SK-N-SH (cell line): Measurements from ENCODE around the gene PCNX4. TPM values are rescaled to one million over a fixed set of nuclear protein-coding genes. Genes with fewer than 3 reads are reported as not detected.

Source experiments
- CTCF ChIA-PET: fragments of 300-600, 350-600 bp; formaldehyde crosslinking; extraction: SDS; loops from one replicate; lab custom pipeline; 2021; lab: Yijun Ruan, JAX
- POLR2A ChIA-PET: fragments of 350-600 bp; sonication (Branson Sonifier 250); formaldehyde crosslinking; extraction: SDS; loops from one replicate; lab custom pipeline; 2020; ENCODE audit warnings: antibody characterized with exemption, inconsistent platforms; lab: Yijun Ruan, JAX
- DNase-seq: peaks from one replicate; pipeline ENCODE4 v3.0.0; 2012
- H2AFZ ChIP-seq: fragments of 200-600 bp; sonication (generic); 2 replicates; pipeline ENCODE4 v1.8.1; 2016; ENCODE audit warnings: antibody characterized with exemption, mild to moderate bottlenecking, low read depth
- H3F3A ChIP-seq: fragments of 200-600 bp; sonication (generic); replicated peaks from 2 replicates; pipeline ENCODE3; 2016; ENCODE audit warnings: antibody characterized with exemption, mild to moderate bottlenecking; ENCODE audit not compliant: insufficient read depth
- H3K27ac ChIP-seq, 2 experiments: fragments of 200-500 bp in 1 of 2; fragments of 200-600 bp in 1 of 2; sonication (Bioruptor generic) in 1 of 2; sonication (generic), shearing (Covaris generic) in 1 of 2; 2 replicates each; pipeline versions ENCODE4 v1.5.1 to v1.6.1; 2014 to 2016; ENCODE audit warnings: low read depth in 2 of 2, inconsistent platforms in 1 of 2, low read length in 1 of 2, mild to moderate bottlenecking in 1 of 2, mixed read lengths in 1 of 2
- H3K27me3 ChIP-seq: fragments of 200-600 bp; sonication (generic), shearing (Covaris generic); 2 replicates; pipeline ENCODE4 v1.6.1; 2016; ENCODE audit warnings: mixed run types; ENCODE audit not compliant: insufficient read depth
- H3K36me3 ChIP-seq, 2 experiments: fragments of 200-500 bp in 1 of 2; fragments of 200-600 bp in 1 of 2; sonication (Bioruptor generic) in 1 of 2; sonication (generic) in 1 of 2; replicated peaks in 1 of 2; 2 replicates each; pipeline versions ENCODE3 to v1.5.1; 2014 to 2016; ENCODE audit warnings: low read length in 1 of 2, mild to moderate bottlenecking in 1 of 2; ENCODE audit not compliant: insufficient read depth in 2 of 2, control insufficient read depth in 1 of 2
- H3K4me1 ChIP-seq, 2 experiments: fragments of 200-500 bp in 1 of 2; fragments of 200-600 bp in 1 of 2; sonication (Bioruptor generic) in 1 of 2; sonication (generic), shearing (Covaris generic) in 1 of 2; 2 replicates each; pipeline versions ENCODE4 v1.5.1 to v1.6.1; 2014 to 2016; ENCODE audit warnings: low read depth in 1 of 2, low read length in 1 of 2, mixed run types in 1 of 2; ENCODE audit not compliant: insufficient read depth in 2 of 2, control insufficient read depth in 1 of 2
- H3K4me2 ChIP-seq: fragments of 200-600 bp; sonication (generic), shearing (Covaris generic); 2 replicates; pipeline ENCODE4 v1.6.1; 2017; ENCODE audit warnings: mixed run types
- H3K4me3 ChIP-seq, 2 experiments: fragments of 200-500 bp in 1 of 2; fragments of 200-600 bp in 1 of 2; sonication (Bioruptor generic) in 1 of 2; sonication (generic), shearing (Covaris generic) in 1 of 2; 2 replicates each; pipeline versions ENCODE4 v1.5.1 to v1.8.1; 2014 to 2016; ENCODE audit warnings: low read depth in 2 of 2, inconsistent platforms in 1 of 2, low read length in 1 of 2, mild to moderate bottlenecking in 1 of 2, mixed read lengths in 1 of 2, moderate library complexity in 1 of 2
- H3K79me2 ChIP-seq: fragments of 200-600 bp; sonication (generic); 2 replicates; pipeline ENCODE4 v1.8.1; 2017; ENCODE audit warnings: mild to moderate bottlenecking; ENCODE audit not compliant: insufficient read depth
- H3K9ac ChIP-seq: fragments of 200-600 bp; sonication (generic); 2 replicates; pipeline ENCODE4 v1.6.1; 2017; ENCODE audit warnings: mixed run types
- H3K9me2 ChIP-seq: fragments of 200-600 bp; sonication (generic); 2 replicates; pipeline ENCODE4 v1.6.1; 2017; ENCODE audit warnings: mixed run types
- H3K9me3 ChIP-seq: fragments of 200-600 bp; sonication (generic); 2 replicates; pipeline ENCODE4 v1.6.1; 2017; ENCODE audit warnings: mixed run types, mild to moderate bottlenecking, moderate library complexity
- H4K20me1 ChIP-seq: fragments of 200-600 bp; sonication (generic); 2 replicates; pipeline ENCODE4 v1.6.1; 2017; ENCODE audit warnings: mild to moderate bottlenecking, mixed run types; ENCODE audit not compliant: insufficient read depth
- CHD2 ChIP-seq: fragments of 150-350 bp; IDR thresholded peaks from 2 replicates; pipeline ENCODE4 v1.6.1; 2018; ENCODE audit warnings: low read length; ENCODE audit not compliant: partially characterized antibody
- CTCF ChIP-seq: fragments of 200-600 bp; sonication (generic); IDR thresholded peaks from 2 replicates; pipeline ENCODE4 v1.6.1; 2017; ENCODE audit warnings: antibody characterized with exemption, mild to moderate bottlenecking, moderate library complexity
- ELF1 ChIP-seq: IDR thresholded peaks from 2 replicates; pipeline ENCODE4 v1.4.0; 2012
- GATA2 ChIP-seq: sonication (generic); formaldehyde crosslinking; IDR thresholded peaks from 2 replicates; pipeline ENCODE4 v1.5.0; 2020; ENCODE audit warnings: mild to moderate bottlenecking, missing genetic modification reagents
- IRF3 ChIP-seq: fragments of 150-350 bp; IDR thresholded peaks from 2 replicates; pipeline ENCODE4 v1.6.1; 2016; ENCODE audit warnings: mild to moderate bottlenecking, low read depth, low read length
- NFIC ChIP-seq: IDR thresholded peaks from 2 replicates; pipeline ENCODE4 v1.4.0; 2012; ENCODE audit warnings: borderline replicate concordance
- NRF1 ChIP-seq: IDR thresholded peaks from 2 replicates; pipeline ENCODE4 v1.6.1; 2012; ENCODE audit warnings: low read depth, mild to moderate bottlenecking, low read length
- PBX3 ChIP-seq: IDR thresholded peaks from 2 replicates; pipeline ENCODE4; 2012
- POLR2AphosphoS5 ChIP-seq: IDR thresholded peaks from 2 replicates; pipeline ENCODE4 v1.6.1; 2012; ENCODE audit warnings: low read depth, low read length
- RCOR1 ChIP-seq: fragments of 150-350 bp; IDR thresholded peaks from 2 replicates; pipeline ENCODE4 v1.6.1; 2017; ENCODE audit warnings: antibody characterized with exemption, low read length
- RFX5 ChIP-seq: IDR thresholded peaks from 2 replicates; pipeline ENCODE4 v1.6.1; 2012; ENCODE audit warnings: mild to moderate bottlenecking, improper control_type of control experiment, low read length
- RXRA ChIP-seq: IDR thresholded peaks from 2 replicates; pipeline ENCODE4 v1.4.0; 2012; ENCODE audit warnings: low read depth, mild to moderate bottlenecking, borderline replicate concordance
- SIN3A ChIP-seq: IDR thresholded peaks from 2 replicates; pipeline ENCODE4 v1.6.1; 2012; ENCODE audit warnings: low read depth, mild to moderate bottlenecking, low read length, moderate library complexity, borderline replicate concordance
- TCF12 ChIP-seq: IDR thresholded peaks from 2 replicates; pipeline ENCODE4 v1.4.0; 2012
- USF1 ChIP-seq: IDR thresholded peaks from 2 replicates; pipeline ENCODE4 v1.4.0; 2012; ENCODE audit warnings: low read depth, borderline replicate concordance
- WGBS: methylation state at CpG from one replicate; pipeline ENCODE4 v1.1.6; 2017; ENCODE audit warnings: low lambda C conversion rate; 5-methylcytosine and 5-hydroxymethylcytosine counted together
- polyA plus RNA-seq, 3 experiments: library from polyadenylated mRNA; depleted of rRNA; stranded (reverse); fragments of >200 nt; gene quantifications; 2 replicates each; pipeline ENCODE4 v1.2.3, GENCODE V29; 2012
- TF ChIP-seq, protein P1 (sequence below): IDR thresholded peaks from 2 replicates; pipeline ENCODE4 v1.6.1; 2012; ENCODE audit warnings: mild to moderate bottlenecking, low read depth, low read length, moderate library complexity
- TF ChIP-seq, protein P2 (sequence below): IDR thresholded peaks from 2 replicates; pipeline ENCODE4 v1.4.0; 2012; ENCODE audit warnings: low read depth

PCNX4 gene
- polyA plus RNA-seq, 1 of the 3 experiments (the other 2 are of a cell fraction), result 21.1 TPM

- peak overlapping the region; percentile 99 for H3K27ac ChIP-seq
- peaks cover 10% of the 10 kb centered on the region for H3F3A ChIP-seq
- POLR2A ChIA-PET, result interaction anchor here (1.8 kb wide), 1 partner anchor 72 kb away, joined by 16 read pairs; the partner anchor contains the start of gene DHRS7
- no peaks in the 10 kb centered on the region for H3K9me3 ChIP-seq
- peak overlapping the region; percentile 68 to 94 for H3K4me3 ChIP-seq
- H3K9ac ChIP-seq, result peak overlapping the region; percentile 93
- no peaks in the 10 kb centered on the region for H3K9me2 ChIP-seq
- no peak for DNase-seq
- H4K20me1 ChIP-seq, result no peaks in the 10 kb centered on the region
- H3K4me2 ChIP-seq, result peak overlapping the region; percentile 75
- peaks cover 58% of the 10 kb centered on the region for H3K79me2 ChIP-seq
- WGBS, result 10% methylated on average over 3 of the region's 3 CpGs
- no peak overlapping the region for H2AFZ ChIP-seq
- CTCF ChIA-PET, result interaction anchor here (1.2 kb wide), 1 partner anchor 128 kb away, joined by 6 read pairs; no protein-coding TSS in a partner anchor
- H3K36me3 ChIP-seq, result peaks cover 12% of the 10 kb centered on the region in 2 experiments
- TF ChIP-seq, protein P1, sequence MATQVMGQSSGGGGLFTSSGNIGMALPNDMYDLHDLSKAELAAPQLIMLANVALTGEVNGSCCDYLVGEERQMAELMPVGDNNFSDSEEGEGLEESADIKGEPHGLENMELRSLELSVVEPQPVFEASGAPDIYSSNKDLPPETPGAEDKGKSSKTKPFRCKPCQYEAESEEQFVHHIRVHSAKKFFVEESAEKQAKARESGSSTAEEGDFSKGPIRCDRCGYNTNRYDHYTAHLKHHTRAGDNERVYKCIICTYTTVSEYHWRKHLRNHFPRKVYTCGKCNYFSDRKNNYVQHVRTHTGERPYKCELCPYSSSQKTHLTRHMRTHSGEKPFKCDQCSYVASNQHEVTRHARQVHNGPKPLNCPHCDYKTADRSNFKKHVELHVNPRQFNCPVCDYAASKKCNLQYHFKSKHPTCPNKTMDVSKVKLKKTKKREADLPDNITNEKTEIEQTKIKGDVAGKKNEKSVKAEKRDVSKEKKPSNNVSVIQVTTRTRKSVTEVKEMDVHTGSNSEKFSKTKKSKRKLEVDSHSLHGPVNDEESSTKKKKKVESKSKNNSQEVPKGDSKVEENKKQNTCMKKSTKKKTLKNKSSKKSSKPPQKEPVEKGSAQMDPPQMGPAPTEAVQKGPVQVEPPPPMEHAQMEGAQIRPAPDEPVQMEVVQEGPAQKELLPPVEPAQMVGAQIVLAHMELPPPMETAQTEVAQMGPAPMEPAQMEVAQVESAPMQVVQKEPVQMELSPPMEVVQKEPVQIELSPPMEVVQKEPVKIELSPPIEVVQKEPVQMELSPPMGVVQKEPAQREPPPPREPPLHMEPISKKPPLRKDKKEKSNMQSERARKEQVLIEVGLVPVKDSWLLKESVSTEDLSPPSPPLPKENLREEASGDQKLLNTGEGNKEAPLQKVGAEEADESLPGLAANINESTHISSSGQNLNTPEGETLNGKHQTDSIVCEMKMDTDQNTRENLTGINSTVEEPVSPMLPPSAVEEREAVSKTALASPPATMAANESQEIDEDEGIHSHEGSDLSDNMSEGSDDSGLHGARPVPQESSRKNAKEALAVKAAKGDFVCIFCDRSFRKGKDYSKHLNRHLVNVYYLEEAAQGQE, result no peak
- TF ChIP-seq RFX5 (no peak), RXRA (no peak), NFIC (no peak), POLR2AphosphoS5 (no peak), IRF3 (no peak), TCF12 (no peak), USF1 (no peak), GATA2 (CRISPR knock-in tag) (no peak)
- H3K4me1 ChIP-seq, result peaks cover 4 to 20% of the 10 kb centered on the region in 2 experiments; a peak in 3 of 4 replicates
- no peaks in the 10 kb centered on the region for H3K27me3 ChIP-seq
Observed at GRCh38 chr14:60093080-60093479, 1.4 kb downstream of the PCNX4 start.

DNA sequence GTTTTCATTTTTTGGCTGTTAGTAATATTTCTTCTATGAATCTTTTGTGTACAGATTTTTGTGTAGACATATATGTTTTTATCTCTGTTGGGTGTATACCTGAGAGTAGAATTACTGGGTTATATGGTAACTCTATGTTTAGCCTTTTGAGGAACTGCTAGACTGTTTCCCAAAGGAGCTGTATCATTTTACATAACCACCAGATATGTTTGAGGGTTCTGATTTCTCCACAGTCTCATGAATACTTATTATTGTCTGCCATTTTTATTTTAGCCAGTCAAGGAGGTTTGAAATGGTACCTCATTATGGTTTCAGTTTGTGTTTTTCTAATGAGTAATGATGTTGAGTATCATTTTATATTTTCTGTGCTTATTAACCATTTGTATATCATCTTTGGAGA is 1.9 kb downstream of the PCNX4 start:
- ChIA-PET CTCF (interaction anchor here (1.2 kb wide), 1 partner anchor 129 kb away, joined by 6 read pairs; no protein-coding TSS in a partner anchor), POLR2A (no interaction called here)
- H3F3A ChIP-seq, result peaks cover 10% of the 10 kb centered on the region
- peak overlapping the region; percentile 68 to 94 for H3K4me3 ChIP-seq
- H3K9me3 ChIP-seq, result no peaks in the 10 kb centered on the region
- no peak for DNase-seq
- no peaks in the 10 kb centered on the region for H4K20me1 ChIP-seq
- no peaks in the 10 kb centered on the region for H3K9me2 ChIP-seq
- H3K27ac ChIP-seq, result peak overlapping the region; percentile 47 to 99; a peak in 3 of 4 replicates
- H3K4me2 ChIP-seq, result peak overlapping the region; percentile 75
- peaks cover 4 to 20% of the 10 kb centered on the region in 2 experiments; a peak in 3 of 4 replicates for H3K4me1 ChIP-seq
- no peaks in the 10 kb centered on the region for H3K27me3 ChIP-seq
- peak overlapping the region; percentile 93 for H3K9ac ChIP-seq
- no peak overlapping the region for H2AFZ ChIP-seq
- peaks cover 63% of the 10 kb centered on the region for H3K79me2 ChIP-seq
- peaks cover 13 to 17% of the 10 kb centered on the region in 2 experiments for H3K36me3 ChIP-seq
- TF ChIP-seq NRF1, result no peak
- TF ChIP-seq RCOR1, result no peak
- no peak for TF ChIP-seq CHD2
- no peak for TF ChIP-seq ELF1
- no peak for TF ChIP-seq NFIC
- no peak for TF ChIP-seq TCF12
- TF ChIP-seq GATA2 (CRISPR knock-in tag), result no peak
- TF ChIP-seq POLR2AphosphoS5, result no peak
- no peak for TF ChIP-seq USF1
- TF ChIP-seq PBX3, result no peak
- TF ChIP-seq, protein P2, sequence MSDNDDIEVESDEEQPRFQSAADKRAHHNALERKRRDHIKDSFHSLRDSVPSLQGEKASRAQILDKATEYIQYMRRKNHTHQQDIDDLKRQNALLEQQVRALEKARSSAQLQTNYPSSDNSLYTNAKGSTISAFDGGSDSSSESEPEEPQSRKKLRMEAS, result no peak
- no peak for TF ChIP-seq SIN3A
- no peak for TF ChIP-seq RXRA
- no peak for TF ChIP-seq CTCF
